GM04504 (cell line): ENCODE data around the gene ZBTB20.

Source experiments
- DNase-seq: peaks from one replicate; pipeline ENCODE4 v3.0.0-alpha.2; 2012; ENCODE audit warnings: low read depth

Gene ZBTB20

GRCh38 chr3:114928989-114929640 is 218.0 kb downstream of the ZBTB20 start:
- DNase-seq, result no peak

- no peak for DNase-seq
Measured at GRCh38 chr3:114904633-114905032, 242.5 kb downstream of the ZBTB20 start.

GRCh38 chr3:114903213-114903612 is 243.9 kb downstream of the ZBTB20 start:
- DNase-seq, result no peak

GRCh38 chr3:114902691-114903101 is 244.4 kb downstream of the ZBTB20 start:
- no peak for DNase-seq

GRCh38 chr3:114900908-114901307 is 246.2 kb downstream of the ZBTB20 start:
- no peak for DNase-seq

- no peak for DNase-seq
Measured at GRCh38 chr3:114899186-114899931, 247.7 kb downstream of the ZBTB20 start.

GRCh38 chr3:114896978-114897377 is 250.1 kb downstream of the ZBTB20 start:
- DNase-seq, result no peak

GRCh38 chr3:114893361-114893760 is 253.7 kb downstream of the ZBTB20 start:
- no peak for DNase-seq

GRCh38 chr3:114892880-114893279 is 254.2 kb downstream of the ZBTB20 start:
- no peak for DNase-seq

- no peak for DNase-seq
Measured at GRCh38 chr3:114892131-114892879, 254.8 kb downstream of the ZBTB20 start.

GRCh38 chr3:114887806-114888205 is 259.3 kb downstream of the ZBTB20 start:
- peak; percentile 47 for DNase-seq

- DNase-seq, result no peak
Measured at GRCh38 chr3:114886905-114887304, 260.2 kb downstream of the ZBTB20 start.

GRCh38 chr3:114884213-114884923 is 262.7 kb downstream of the ZBTB20 start:
- DNase-seq, result no peak

GRCh38 chr3:114880078-114880477 is 267.0 kb downstream of the ZBTB20 start:
- DNase-seq, result no peak

GRCh38 chr3:114879059-114880031 is 267.7 kb downstream of the ZBTB20 start:
- peak; percentile 24 for DNase-seq

GRCh38 chr3:114878114-114878839 is 268.8 kb downstream of the ZBTB20 start:
- DNase-seq, result no peak

GRCh38 chr3:114877378-114878113 is 269.5 kb downstream of the ZBTB20 start:
- DNase-seq, result no peak

GRCh38 chr3:114874522-114874971 is 272.5 kb downstream of the ZBTB20 start:
- no peak for DNase-seq

GRCh38 chr3:114873591-114873990 is 273.5 kb downstream of the ZBTB20 start:
- no peak for DNase-seq

- DNase-seq, result no peak
Measured at GRCh38 chr3:114872588-114872987, 274.5 kb downstream of the ZBTB20 start.
